Measurements from ENCODE around the gene DCT.

The DCT gene

GRCh38 chr13:94390881-94391280 is 88.6 kb downstream of the DCT start:
- DNase-seq = peak; percentile 33

GRCh38 chr13:94389604-94390351 is 89.7 kb downstream of the DCT start:
- DNase-seq = peak; percentile 93

GRCh38 chr13:94387047-94387446 is 92.4 kb downstream of the DCT start:
- DNase-seq = no peak
